OCI-LY1 (cell line): ENCODE results near the gene PSORS1C2.

ENCODE experiments used
- H2AFZ ChIP-seq: fragments of 200-600 bp; sonication (generic), shearing (Covaris generic); 2 replicates; pipeline ENCODE4 v1.6.0; 2014; ENCODE audit warnings: antibody characterized with exemption, mild to moderate bottlenecking, low read length
- H3F3A ChIP-seq: fragments of 200-600 bp; sonication (generic), shearing (Covaris generic); 2 replicates; pipeline ENCODE4 v1.6.0; 2014; ENCODE audit warnings: mild to moderate bottlenecking, antibody characterized with exemption, low read length, moderate library complexity; ENCODE audit not compliant: insufficient read depth
- H3K27ac ChIP-seq: fragments of 200-600 bp; sonication (generic); 2 replicates; pipeline ENCODE4 v1.5.1; 2014; ENCODE audit warnings: low read length, mixed run types, mild to moderate bottlenecking, low read depth; ENCODE audit not compliant: poor library complexity, severe bottlenecking
- H3K27me3 ChIP-seq: fragments of 200-600 bp; sonication (generic); 2 replicates; pipeline ENCODE4 v1.6.0; 2014; ENCODE audit warnings: antibody characterized with exemption, mild to moderate bottlenecking, low read length, moderate library complexity; ENCODE audit not compliant: insufficient read depth
- H3K36me3 ChIP-seq: fragments of 200-600 bp; sonication (generic); 2 replicates; pipeline ENCODE4 v1.6.1; 2014; ENCODE audit warnings: mild to moderate bottlenecking, antibody characterized with exemption, low read length, moderate library complexity, mixed read lengths; ENCODE audit not compliant: insufficient read depth
- H3K4me1 ChIP-seq: fragments of 200-600 bp; sonication (generic); 2 replicates; pipeline ENCODE4 v1.5.1; 2014; ENCODE audit warnings: mild to moderate bottlenecking, low read length, moderate library complexity; ENCODE audit not compliant: insufficient read depth, severe bottlenecking
- H3K4me2 ChIP-seq: fragments of 200-600 bp; sonication (generic), shearing (Covaris generic); 2 replicates; pipeline ENCODE4 v1.6.1; 2014; ENCODE audit warnings: low read length
- H3K4me3 ChIP-seq: fragments of 200-600 bp; sonication (generic); 2 replicates; pipeline ENCODE4 v1.5.1; 2014; ENCODE audit warnings: low read length, low read depth, mild to moderate bottlenecking, mixed read lengths; ENCODE audit not compliant: poor library complexity, severe bottlenecking
- H3K79me2 ChIP-seq: fragments of 200-600 bp; shearing (Covaris generic); 2 replicates; pipeline ENCODE4 v1.6.1; 2016; ENCODE audit warnings: mixed run types, low read length, mixed read lengths; ENCODE audit not compliant: insufficient read depth
- H3K9ac ChIP-seq: fragments of 200-600 bp; sonication (generic), shearing (Covaris generic); 2 replicates; pipeline ENCODE4 v1.6.1; 2014; ENCODE audit warnings: mild to moderate bottlenecking, low read length, mixed read lengths
- H3K9me2 ChIP-seq: fragments of 200-600 bp; sonication (generic), shearing (Covaris generic); 2 replicates; pipeline ENCODE4 v1.6.1; 2014; ENCODE audit warnings: low read depth, mild to moderate bottlenecking, low read length, mixed read lengths
- H3K9me3 ChIP-seq: fragments of 200-600 bp; shearing (Covaris generic); 2 replicates; pipeline ENCODE4 v1.6.1; 2014; ENCODE audit warnings: low read length, mixed read lengths
- H4K20me1 ChIP-seq: fragments of 200-600 bp; sonication (generic), shearing (Covaris generic); 2 replicates; pipeline ENCODE4 v1.6.0; 2016; ENCODE audit warnings: mild to moderate bottlenecking, low read length; ENCODE audit not compliant: insufficient read depth
- EZH2 ChIP-seq: fragments of 200-600 bp; sonication (generic), shearing (Covaris generic); IDR thresholded peaks from 2 replicates; pipeline ENCODE4 v1.8.0; 2017; ENCODE audit warnings: borderline replicate concordance, mixed run types, mild to moderate bottlenecking, antibody characterized with exemption, low read length, moderate library complexity, mixed read lengths
- TF ChIP-seq, protein P1 (sequence below): fragments of 200-600 bp; sonication (generic), shearing (Covaris generic); IDR thresholded peaks from 2 replicates; pipeline ENCODE4 v1.5.1; 2017; ENCODE audit warnings: mild to moderate bottlenecking, antibody characterized with exemption, low read length, moderate library complexity, mixed read lengths

The PSORS1C2 gene

DNA sequence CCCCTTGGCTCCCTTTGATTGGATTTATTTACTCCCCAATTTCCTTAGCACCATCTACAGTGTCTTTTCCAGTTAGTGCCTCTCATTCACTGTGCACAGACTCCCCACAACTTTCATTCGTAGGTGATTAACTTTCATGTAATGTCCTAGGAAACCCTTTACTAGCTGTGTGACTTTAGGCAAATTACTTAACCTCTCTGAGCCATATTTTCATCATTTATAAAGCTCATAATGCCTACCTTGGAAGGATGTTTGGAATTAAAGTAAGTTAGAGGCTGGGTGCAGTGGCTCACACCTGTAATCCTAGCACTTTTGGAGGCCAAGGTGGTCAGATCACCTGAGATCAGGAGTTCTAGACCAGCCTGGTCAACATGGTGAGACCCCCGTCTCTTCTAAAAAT, 46.6 kb downstream of the PSORS1C2 start:
- Histone ChIP-seq H3K27ac (no peak overlapping the region), H4K20me1 (no peaks in the 10 kb centered on the region), H3K36me3 (no peaks in the 10 kb centered on the region), H3K4me1 (no peaks in the 10 kb centered on the region), H3K79me2 (no peaks in the 10 kb centered on the region), H3K9me3 (no peaks in the 10 kb centered on the region), H3K4me3 (no peak overlapping the region), H3K9me2 (no peaks in the 10 kb centered on the region), H3F3A (no peaks in the 10 kb centered on the region), H3K27me3 (peaks cover 5% of the 10 kb centered on the region; the same call in 1 of the 2 replicates), H2AFZ (no peak overlapping the region), H3K4me2 (no peak overlapping the region), H3K9ac (no peak overlapping the region)
- TF ChIP-seq EZH2 = no peak
- TF ChIP-seq, protein P1, sequence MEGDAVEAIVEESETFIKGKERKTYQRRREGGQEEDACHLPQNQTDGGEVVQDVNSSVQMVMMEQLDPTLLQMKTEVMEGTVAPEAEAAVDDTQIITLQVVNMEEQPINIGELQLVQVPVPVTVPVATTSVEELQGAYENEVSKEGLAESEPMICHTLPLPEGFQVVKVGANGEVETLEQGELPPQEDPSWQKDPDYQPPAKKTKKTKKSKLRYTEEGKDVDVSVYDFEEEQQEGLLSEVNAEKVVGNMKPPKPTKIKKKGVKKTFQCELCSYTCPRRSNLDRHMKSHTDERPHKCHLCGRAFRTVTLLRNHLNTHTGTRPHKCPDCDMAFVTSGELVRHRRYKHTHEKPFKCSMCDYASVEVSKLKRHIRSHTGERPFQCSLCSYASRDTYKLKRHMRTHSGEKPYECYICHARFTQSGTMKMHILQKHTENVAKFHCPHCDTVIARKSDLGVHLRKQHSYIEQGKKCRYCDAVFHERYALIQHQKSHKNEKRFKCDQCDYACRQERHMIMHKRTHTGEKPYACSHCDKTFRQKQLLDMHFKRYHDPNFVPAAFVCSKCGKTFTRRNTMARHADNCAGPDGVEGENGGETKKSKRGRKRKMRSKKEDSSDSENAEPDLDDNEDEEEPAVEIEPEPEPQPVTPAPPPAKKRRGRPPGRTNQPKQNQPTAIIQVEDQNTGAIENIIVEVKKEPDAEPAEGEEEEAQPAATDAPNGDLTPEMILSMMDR = no peak

DNA sequence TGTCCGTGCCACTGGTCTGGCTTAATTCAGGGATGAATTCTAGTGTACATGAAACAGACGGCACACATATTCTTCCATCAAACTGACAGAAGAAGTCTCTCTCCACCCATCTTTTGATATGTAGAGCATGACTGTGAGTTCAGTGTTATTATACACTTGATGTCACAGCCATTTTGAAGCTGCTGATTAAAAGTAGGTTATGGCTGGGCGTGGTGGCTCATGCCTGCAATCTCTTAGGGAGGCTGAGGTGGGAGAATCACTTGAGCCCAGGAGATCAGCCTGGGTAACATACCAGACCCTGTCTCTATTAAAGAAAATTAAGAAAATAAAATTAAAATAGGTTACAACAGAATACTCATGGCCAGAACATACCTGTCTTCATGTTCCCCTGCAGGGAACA, 47.2 kb downstream of the PSORS1C2 start:
- H3K9me3 ChIP-seq = no peaks in the 10 kb centered on the region
- H3K9ac ChIP-seq = no peak overlapping the region
- no peaks in the 10 kb centered on the region for H4K20me1 ChIP-seq
- no peaks in the 10 kb centered on the region for H3K79me2 ChIP-seq
- no peak for TF ChIP-seq EZH2
- TF ChIP-seq, protein P1 = no peak
- no peaks in the 10 kb centered on the region for H3F3A ChIP-seq
- H3K9me2 ChIP-seq = no peaks in the 10 kb centered on the region
- H3K4me1 ChIP-seq = no peaks in the 10 kb centered on the region
- H3K36me3 ChIP-seq = no peaks in the 10 kb centered on the region
- H3K4me3 ChIP-seq = no peak overlapping the region
- no peak overlapping the region for H3K27ac ChIP-seq
- peaks cover 5% of the 10 kb centered on the region; the same call in 1 of the 2 replicates for H3K27me3 ChIP-seq
- no peak overlapping the region for H3K4me2 ChIP-seq
- no peak overlapping the region for H2AFZ ChIP-seq

DNA sequence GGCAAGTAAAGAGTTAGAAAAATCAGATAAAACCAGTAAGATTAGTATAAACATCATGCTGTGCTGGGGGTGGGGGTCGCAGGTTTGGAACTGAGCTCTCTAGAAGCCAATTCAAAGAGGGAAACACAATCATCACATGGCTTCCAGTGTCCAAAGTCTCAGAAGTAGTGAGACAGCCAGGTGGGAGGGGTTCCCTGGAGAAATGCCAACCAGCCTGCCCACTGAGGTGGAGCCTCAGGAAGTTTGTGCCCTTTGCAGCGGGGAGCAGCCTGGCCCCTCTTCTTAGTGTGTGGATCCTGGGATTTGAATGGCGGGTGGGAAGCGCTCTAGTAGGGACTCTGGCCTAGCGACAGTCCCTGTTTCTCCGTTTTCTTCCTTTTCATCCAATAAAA, 47.9 kb downstream of the PSORS1C2 start:
- no peak overlapping the region for H3K4me2 ChIP-seq
- H3K9me3 ChIP-seq = no peaks in the 10 kb centered on the region
- no peak overlapping the region for H3K9ac ChIP-seq
- TF ChIP-seq, protein P1 = no peak
- TF ChIP-seq EZH2 = no peak
- H3K27ac ChIP-seq = no peak overlapping the region
- no peaks in the 10 kb centered on the region for H3K9me2 ChIP-seq
- no peaks in the 10 kb centered on the region for H3F3A ChIP-seq
- H3K36me3 ChIP-seq = no peaks in the 10 kb centered on the region
- H3K4me1 ChIP-seq = no peaks in the 10 kb centered on the region
- H3K4me3 ChIP-seq = no peak overlapping the region
- no peak overlapping the region for H2AFZ ChIP-seq
- H3K27me3 ChIP-seq = peaks cover 5% of the 10 kb centered on the region; the same call in 1 of the 2 replicates
- H4K20me1 ChIP-seq = no peaks in the 10 kb centered on the region
- no peaks in the 10 kb centered on the region for H3K79me2 ChIP-seq
